ENCODE measurements around the gene STAC. TPM values are rescaled to one million over a fixed set of nuclear protein-coding genes. Genes with fewer than 3 reads are reported as not detected.
"Not testable (repeated sequence)": the region's sequence is repeated elsewhere in the genome, so short reads cannot be mapped to it uniquely, and the experiment has no call there.

The STAC gene
- total RNA-seq, 1 experiment from 2014 or later = 6.7 TPM

GRCh38 chr3:36459177-36459576, 78.9 kb downstream of the STAC start:
- no peaks in the 10 kb centered on the region for H3K36me3 ChIP-seq (ENCODE audit: low read depth, low read length)
- ATAC-seq = no peak
- TF ChIP-seq EZH2 (IDR thresholded peaks at IDR 0.05; ENCODE audit: low read length, unreplicated experiment) = no peak
- TF ChIP-seq EZH2phosphoT487 (IDR thresholded peaks at IDR 0.05; ENCODE audit: borderline replicate concordance, low read length) = no peak
- no peak for TF ChIP-seq CTCF (conservative IDR thresholded peaks at IDR 0.05; ENCODE audit: low read depth, low read length)
- no peak for DNase-seq
- H3K4me2 ChIP-seq (ENCODE audit: low read length) = no peak overlapping the region
- H3K9me3 ChIP-seq (ENCODE audit: low read length) = no peaks in the 10 kb centered on the region
- H3K79me2 ChIP-seq (ENCODE audit: low read length) = no peaks in the 10 kb centered on the region
- H3K4me3 ChIP-seq (ENCODE audit: low read length) = no peak overlapping the region
- no TSS peak for BruUV-seq (replicated peaks)
- no peak overlapping the region for H3K9ac ChIP-seq (ENCODE audit: low read length)
- intact Hi-C loops (cut with micrococcal nuclease) = no loop called here
- H3K4me1 ChIP-seq (ENCODE audit: insufficient read depth, low read length) = no peaks in the 10 kb centered on the region
- no peaks in the 10 kb centered on the region for H3K27me3 ChIP-seq (ENCODE audit: low read length)
- H3K27ac ChIP-seq (ENCODE audit: low read length) = no peak overlapping the region
- H4K20me1 ChIP-seq (ENCODE audit: low read length) = no peaks in the 10 kb centered on the region
- CTCF ChIA-PET = interaction anchor here (0.7 kb wide), 1 partner anchor 493 kb away, joined by 3 read pairs; no protein-coding TSS in a partner anchor
- H3K9me2 ChIP-seq (replicated peaks; ENCODE audit: low read length) = no peaks in the 10 kb centered on the region
- POLR2A ChIA-PET (ENCODE audit: unreplicated experiment) = no interaction called here
- no peaks in the 10 kb centered on the region for H3F3A ChIP-seq (ENCODE audit: low read length, unreplicated experiment)
- H2AFZ ChIP-seq (ENCODE audit: low read length) = no peak overlapping the region

GRCh38 chr3:36461597-36461996, 81.3 kb downstream of the STAC start:
- Histone ChIP-seq H3K9me2 (replicated peaks; ENCODE audit: low read length) (no peaks in the 10 kb centered on the region), H3K4me2 (ENCODE audit: low read length) (no peak overlapping the region), H3K9me3 (ENCODE audit: low read length) (no peaks in the 10 kb centered on the region), H4K20me1 (ENCODE audit: low read length) (no peaks in the 10 kb centered on the region), H3K79me2 (ENCODE audit: low read length) (no peaks in the 10 kb centered on the region), H2AFZ (ENCODE audit: low read length) (no peak overlapping the region), H3K36me3 (ENCODE audit: low read depth, low read length) (no peaks in the 10 kb centered on the region), H3K27ac (ENCODE audit: low read length) (no peak overlapping the region), H3K4me3 (ENCODE audit: low read length) (no peak overlapping the region), H3K4me1 (ENCODE audit: insufficient read depth, low read length) (no peaks in the 10 kb centered on the region), H3K27me3 (ENCODE audit: low read length) (no peaks in the 10 kb centered on the region), H3K9ac (ENCODE audit: low read length) (no peak overlapping the region), H3F3A (ENCODE audit: low read length, unreplicated experiment) (no peaks in the 10 kb centered on the region)
- TF ChIP-seq EZH2phosphoT487 (IDR thresholded peaks at IDR 0.05; ENCODE audit: borderline replicate concordance, low read length) (no peak), EZH2 (IDR thresholded peaks at IDR 0.05; ENCODE audit: low read length, unreplicated experiment) (no peak), CTCF (conservative IDR thresholded peaks at IDR 0.05; ENCODE audit: low read depth, low read length) (no peak)
- intact Hi-C loops (cut with micrococcal nuclease) = no loop called here
- no peak for ATAC-seq
- ChIA-PET CTCF (no interaction called here), POLR2A (ENCODE audit: unreplicated experiment) (no interaction called here)
- no TSS peak for BruUV-seq (replicated peaks)
- no peak for DNase-seq

GRCh38 chr3:36472045-36472444, 91.7 kb downstream of the STAC start:
- POLR2A ChIA-PET (ENCODE audit: unreplicated experiment); H3K36me3 ChIP-seq (ENCODE audit: low read depth, low read length); H3K9ac ChIP-seq (ENCODE audit: low read length); H4K20me1 ChIP-seq (ENCODE audit: low read length); H3K4me1 ChIP-seq (ENCODE audit: insufficient read depth, low read length); H3F3A ChIP-seq (ENCODE audit: low read length, unreplicated experiment); H3K27ac ChIP-seq (ENCODE audit: low read length); H3K9me3 ChIP-seq (ENCODE audit: low read length); BruUV-seq (replicated peaks); H3K79me2 ChIP-seq (ENCODE audit: low read length); intact Hi-C loops (cut with micrococcal nuclease); H2AFZ ChIP-seq (ENCODE audit: low read length); H3K4me2 ChIP-seq (ENCODE audit: low read length); DNase-seq; H3K9me2 ChIP-seq (replicated peaks; ENCODE audit: low read length); ATAC-seq; CTCF ChIA-PET; H3K4me3 ChIP-seq (ENCODE audit: low read length); H3K27me3 ChIP-seq (ENCODE audit: low read length): not testable (repeated sequence)
